Measurements from ENCODE around the gene FGD4.

DNA sequence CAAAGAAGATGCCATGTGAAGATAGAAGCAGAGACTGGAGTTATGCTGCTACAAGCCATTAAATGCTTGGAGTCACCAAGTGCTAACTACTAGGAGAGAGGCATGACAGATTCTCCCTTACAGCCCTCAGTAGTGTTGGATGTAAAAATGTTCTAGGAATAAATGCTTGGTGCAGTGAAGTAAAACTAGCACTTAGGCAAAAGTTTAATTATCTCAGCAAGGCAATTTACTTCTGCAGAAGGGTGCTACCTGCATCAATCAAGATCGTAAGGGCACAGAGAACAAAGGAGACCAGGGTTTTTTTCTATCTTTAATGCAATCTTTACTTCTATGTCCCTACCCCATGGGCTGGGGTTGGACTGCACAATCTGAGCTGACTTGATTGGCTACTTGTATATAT, 270.2 kb downstream of the FGD4 start:
- TF ChIP-seq, protein P1, sequence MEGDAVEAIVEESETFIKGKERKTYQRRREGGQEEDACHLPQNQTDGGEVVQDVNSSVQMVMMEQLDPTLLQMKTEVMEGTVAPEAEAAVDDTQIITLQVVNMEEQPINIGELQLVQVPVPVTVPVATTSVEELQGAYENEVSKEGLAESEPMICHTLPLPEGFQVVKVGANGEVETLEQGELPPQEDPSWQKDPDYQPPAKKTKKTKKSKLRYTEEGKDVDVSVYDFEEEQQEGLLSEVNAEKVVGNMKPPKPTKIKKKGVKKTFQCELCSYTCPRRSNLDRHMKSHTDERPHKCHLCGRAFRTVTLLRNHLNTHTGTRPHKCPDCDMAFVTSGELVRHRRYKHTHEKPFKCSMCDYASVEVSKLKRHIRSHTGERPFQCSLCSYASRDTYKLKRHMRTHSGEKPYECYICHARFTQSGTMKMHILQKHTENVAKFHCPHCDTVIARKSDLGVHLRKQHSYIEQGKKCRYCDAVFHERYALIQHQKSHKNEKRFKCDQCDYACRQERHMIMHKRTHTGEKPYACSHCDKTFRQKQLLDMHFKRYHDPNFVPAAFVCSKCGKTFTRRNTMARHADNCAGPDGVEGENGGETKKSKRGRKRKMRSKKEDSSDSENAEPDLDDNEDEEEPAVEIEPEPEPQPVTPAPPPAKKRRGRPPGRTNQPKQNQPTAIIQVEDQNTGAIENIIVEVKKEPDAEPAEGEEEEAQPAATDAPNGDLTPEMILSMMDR (IDR thresholded peaks at IDR 0.05; ENCODE audit: insufficient read depth, low read length), result no peak
- TF ChIP-seq POLR2AphosphoS5 (IDR thresholded peaks at IDR 0.05; ENCODE audit: low read depth) (no peak), GABPA (IDR thresholded peaks at IDR 0.05; ENCODE audit: low read depth) (no peak), SPI1 (IDR thresholded peaks at IDR 0.05; ENCODE audit: borderline replicate concordance, low read depth) (no peak)
- TF ChIP-seq, protein P2, sequence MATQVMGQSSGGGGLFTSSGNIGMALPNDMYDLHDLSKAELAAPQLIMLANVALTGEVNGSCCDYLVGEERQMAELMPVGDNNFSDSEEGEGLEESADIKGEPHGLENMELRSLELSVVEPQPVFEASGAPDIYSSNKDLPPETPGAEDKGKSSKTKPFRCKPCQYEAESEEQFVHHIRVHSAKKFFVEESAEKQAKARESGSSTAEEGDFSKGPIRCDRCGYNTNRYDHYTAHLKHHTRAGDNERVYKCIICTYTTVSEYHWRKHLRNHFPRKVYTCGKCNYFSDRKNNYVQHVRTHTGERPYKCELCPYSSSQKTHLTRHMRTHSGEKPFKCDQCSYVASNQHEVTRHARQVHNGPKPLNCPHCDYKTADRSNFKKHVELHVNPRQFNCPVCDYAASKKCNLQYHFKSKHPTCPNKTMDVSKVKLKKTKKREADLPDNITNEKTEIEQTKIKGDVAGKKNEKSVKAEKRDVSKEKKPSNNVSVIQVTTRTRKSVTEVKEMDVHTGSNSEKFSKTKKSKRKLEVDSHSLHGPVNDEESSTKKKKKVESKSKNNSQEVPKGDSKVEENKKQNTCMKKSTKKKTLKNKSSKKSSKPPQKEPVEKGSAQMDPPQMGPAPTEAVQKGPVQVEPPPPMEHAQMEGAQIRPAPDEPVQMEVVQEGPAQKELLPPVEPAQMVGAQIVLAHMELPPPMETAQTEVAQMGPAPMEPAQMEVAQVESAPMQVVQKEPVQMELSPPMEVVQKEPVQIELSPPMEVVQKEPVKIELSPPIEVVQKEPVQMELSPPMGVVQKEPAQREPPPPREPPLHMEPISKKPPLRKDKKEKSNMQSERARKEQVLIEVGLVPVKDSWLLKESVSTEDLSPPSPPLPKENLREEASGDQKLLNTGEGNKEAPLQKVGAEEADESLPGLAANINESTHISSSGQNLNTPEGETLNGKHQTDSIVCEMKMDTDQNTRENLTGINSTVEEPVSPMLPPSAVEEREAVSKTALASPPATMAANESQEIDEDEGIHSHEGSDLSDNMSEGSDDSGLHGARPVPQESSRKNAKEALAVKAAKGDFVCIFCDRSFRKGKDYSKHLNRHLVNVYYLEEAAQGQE (IDR thresholded peaks at IDR 0.05; ENCODE audit: insufficient replicate concordance, low read depth), result no peak

All from HL-60 (cell line).